GM23248 (cell line): Measurements from ENCODE around the gene MICAL2.

Source experiments
- EZH2 ChIP-seq: fragments of 200-600 bp; sonication (generic); IDR thresholded peaks from 2 replicates; pipeline ENCODE4 v1.6.1; 2018; ENCODE audit warnings: antibody characterized with exemption, mild to moderate bottlenecking; ENCODE audit not compliant: insufficient read depth, poor library complexity, severe bottlenecking
- EZH2phosphoT487 ChIP-seq: fragments of 200-600 bp; sonication (generic); IDR thresholded peaks from 2 replicates; pipeline ENCODE4 v1.6.1; 2018; ENCODE audit warnings: antibody characterized with exemption, moderate library complexity, mild to moderate bottlenecking, low read depth; ENCODE audit not compliant: insufficient read depth

DNA sequence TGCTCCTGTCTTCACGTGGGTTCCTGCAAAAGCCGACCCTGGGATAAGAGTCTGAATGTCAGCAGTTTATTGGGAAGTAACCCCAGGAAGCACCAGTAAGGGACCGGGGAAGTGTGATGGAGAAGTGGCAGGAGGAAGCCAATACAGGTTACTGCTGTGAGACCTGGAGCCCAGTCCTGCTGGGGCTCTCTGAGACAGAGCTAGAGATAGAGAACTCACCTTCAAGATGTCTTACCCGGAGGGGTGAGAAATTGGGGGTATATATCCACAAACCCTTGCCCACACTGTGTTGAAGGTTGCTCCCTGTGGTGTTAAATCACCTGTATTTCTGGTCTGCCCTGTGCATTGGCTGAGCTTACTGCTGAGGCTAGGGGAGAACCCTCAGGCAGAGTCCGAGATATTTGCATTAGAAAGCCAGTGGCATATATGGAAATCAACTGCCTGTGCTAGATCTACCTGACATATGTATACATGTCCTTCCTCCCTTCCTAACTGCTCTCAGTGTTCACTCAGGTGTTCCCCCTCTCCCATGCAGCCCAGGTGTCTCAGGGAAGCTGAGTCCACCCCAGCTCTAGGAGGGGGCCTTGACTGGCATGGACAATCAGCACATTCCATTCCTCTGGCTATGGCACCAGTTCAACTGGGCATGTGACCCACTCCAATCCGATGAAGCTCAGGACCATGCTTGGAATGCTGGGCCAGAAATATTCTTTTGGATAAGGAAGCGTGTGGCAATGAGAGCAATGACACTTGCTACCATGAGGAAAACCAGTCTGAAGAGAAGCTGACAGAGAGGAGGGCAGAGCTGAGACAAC lies 6.8 kb upstream of the MICAL2 start:
- TF ChIP-seq EZH2, result no peak
- no peak for TF ChIP-seq EZH2phosphoT487
